Uterus (tissue), 2 donors: Measurements from ENCODE around the gene CDC42.

Experiments used
- POLR2A ChIP-seq, 2 donors: fragments of 450-650 bp; IDR thresholded peaks; one replicate each; pipeline ENCODE4 v1.6.1; 2016; ENCODE audit warnings: antibody characterized with exemption in 2 of 2, mild to moderate bottlenecking in 1 of 2, moderate library complexity in 1 of 2
- TF ChIP-seq, protein P1 (sequence below), 4 experiments: fragments of 200-600 bp in 2 of 4; fragments of 450-650 bp in 2 of 4; sonication (generic) in 2 of 4; IDR thresholded peaks; one replicate each; pipeline ENCODE4 v1.5.1; 2016 to 2019; ENCODE audit warnings: antibody characterized with exemption in 4 of 4, mild to moderate bottlenecking in 2 of 4, moderate library complexity in 1 of 4

- no peak for TF ChIP-seq POLR2A (IDR thresholded peaks at IDR 0.05)
- TF ChIP-seq, protein P1, sequence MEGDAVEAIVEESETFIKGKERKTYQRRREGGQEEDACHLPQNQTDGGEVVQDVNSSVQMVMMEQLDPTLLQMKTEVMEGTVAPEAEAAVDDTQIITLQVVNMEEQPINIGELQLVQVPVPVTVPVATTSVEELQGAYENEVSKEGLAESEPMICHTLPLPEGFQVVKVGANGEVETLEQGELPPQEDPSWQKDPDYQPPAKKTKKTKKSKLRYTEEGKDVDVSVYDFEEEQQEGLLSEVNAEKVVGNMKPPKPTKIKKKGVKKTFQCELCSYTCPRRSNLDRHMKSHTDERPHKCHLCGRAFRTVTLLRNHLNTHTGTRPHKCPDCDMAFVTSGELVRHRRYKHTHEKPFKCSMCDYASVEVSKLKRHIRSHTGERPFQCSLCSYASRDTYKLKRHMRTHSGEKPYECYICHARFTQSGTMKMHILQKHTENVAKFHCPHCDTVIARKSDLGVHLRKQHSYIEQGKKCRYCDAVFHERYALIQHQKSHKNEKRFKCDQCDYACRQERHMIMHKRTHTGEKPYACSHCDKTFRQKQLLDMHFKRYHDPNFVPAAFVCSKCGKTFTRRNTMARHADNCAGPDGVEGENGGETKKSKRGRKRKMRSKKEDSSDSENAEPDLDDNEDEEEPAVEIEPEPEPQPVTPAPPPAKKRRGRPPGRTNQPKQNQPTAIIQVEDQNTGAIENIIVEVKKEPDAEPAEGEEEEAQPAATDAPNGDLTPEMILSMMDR (IDR thresholded peaks at IDR 0.05), result no peak
Measured at GRCh38 chr1:22123071-22123390, 70.5 kb downstream of the CDC42 start.
